IMR-90 (cell line): ENCODE measurements around the gene FOXK1. TPM values are rescaled to one million over a fixed set of nuclear protein-coding genes. Genes with fewer than 3 reads are reported as not detected.
A peak's percentile ranks its signal among the peaks of the same experiment; 100 is the strongest.

Experiments used
- ATAC-seq: fragments of 200-7000 bp; cut with Tn5 transposase; 2 replicates; pipeline ENCODE4 v1.9.1; 2020; ENCODE audit warnings: low read depth, mild to moderate bottlenecking, moderate library complexity
- BruUV-seq: library from RNA; stranded (reverse); fragments of 400-500 nt; replicated peaks from 2 replicates; lab custom pipeline; 2021; lab: Mats Ljungman, UMichigan
- CTCF ChIA-PET: fragments of 300-600 bp; formaldehyde crosslinking; extraction: SDS; loops from one replicate; lab custom pipeline; 2021; ENCODE audit warnings: antibody characterized with exemption; lab: Yijun Ruan, JAX
- POLR2A ChIA-PET: fragments of 300-600 bp; sonication (Branson Sonifier 250); formaldehyde crosslinking; loops from one replicate; lab custom pipeline; 2022; ENCODE audit warnings: antibody characterized with exemption; ENCODE audit not compliant: unreplicated experiment; lab: Charles Lee
- DNase-seq: peaks from one replicate; pipeline ENCODE4 v3.0.0; 2013
- H2AFZ ChIP-seq: replicated peaks from 2 replicates; pipeline ENCODE3; 2013; ENCODE audit warnings: low read length, mild to moderate bottlenecking; ENCODE audit not compliant: poor library complexity
- H2AK5ac ChIP-seq: 2 replicates; pipeline ENCODE4 v1.6.1; 2013; ENCODE audit warnings: low read depth, low read length, inconsistent platforms
- H2AK9ac ChIP-seq: replicated peaks from 2 replicates; pipeline ENCODE3; 2013; ENCODE audit warnings: mild to moderate bottlenecking, low read depth, low read length, moderate library complexity; ENCODE audit not compliant: poor library complexity
- H2BK120ac ChIP-seq: 2 replicates; pipeline ENCODE4 v1.6.1; 2013; ENCODE audit warnings: low read depth, low read length, inconsistent platforms
- H2BK15ac ChIP-seq: 3 replicates; pipeline ENCODE4 v1.6.1; 2013; ENCODE audit warnings: low read depth, low read length, inconsistent platforms
- H2BK20ac ChIP-seq: 2 replicates; pipeline ENCODE4 v1.6.1; 2013; ENCODE audit warnings: low read depth, mild to moderate bottlenecking, inconsistent platforms, low read length, moderate library complexity
- H2BK5ac ChIP-seq: 2 replicates; pipeline ENCODE4 v1.6.1; 2013; ENCODE audit warnings: mild to moderate bottlenecking, low read depth, low read length, inconsistent platforms; ENCODE audit not compliant: poor library complexity, severe bottlenecking
- H3K14ac ChIP-seq: replicated peaks from 2 replicates; pipeline ENCODE4 v1.6.1; 2013; ENCODE audit warnings: low read depth, low read length, inconsistent platforms
- H3K18ac ChIP-seq: 2 replicates; pipeline ENCODE4 v1.6.1; 2013; ENCODE audit warnings: low read depth, low read length, control low read depth
- H3K23ac ChIP-seq: 2 replicates; pipeline ENCODE4 v1.6.1; 2013; ENCODE audit warnings: low read depth, low read length, inconsistent platforms
- H3K27ac ChIP-seq: 2 replicates; pipeline ENCODE4 v1.5.1; 2013; ENCODE audit warnings: mild to moderate bottlenecking, control low read depth, low read length; ENCODE audit not compliant: insufficient read depth
- H3K27me3 ChIP-seq: 2 replicates; pipeline ENCODE4 v1.6.1; 2013; ENCODE audit warnings: low read length; ENCODE audit not compliant: control insufficient read depth, insufficient read depth
- H3K36me3 ChIP-seq: 2 replicates; pipeline ENCODE4 v1.6.1; 2013; ENCODE audit warnings: low read length, mixed read lengths; ENCODE audit not compliant: control insufficient read depth, insufficient read depth
- H3K4ac ChIP-seq: 2 replicates; pipeline ENCODE4 v1.6.1; 2013; ENCODE audit warnings: low read depth, low read length, inconsistent platforms
- H3K4me1 ChIP-seq: 2 replicates; pipeline ENCODE4 v1.6.1; 2013; ENCODE audit warnings: low read length, mixed read lengths; ENCODE audit not compliant: control insufficient read depth, insufficient read depth
- H3K4me2 ChIP-seq: 2 replicates; pipeline ENCODE4 v1.6.1; 2013; ENCODE audit warnings: low read depth, mild to moderate bottlenecking, control low read depth, low read length, moderate library complexity
- H3K4me3 ChIP-seq: 2 replicates; pipeline ENCODE4 v1.5.1; 2013; ENCODE audit warnings: low read depth, mild to moderate bottlenecking, control low read depth, low read length, moderate library complexity; ENCODE audit not compliant: insufficient read depth
- H3K56ac ChIP-seq: 2 replicates; pipeline ENCODE4 v1.6.1; 2013; ENCODE audit warnings: low read length, inconsistent platforms; ENCODE audit not compliant: insufficient read depth; ENCODE audit errors: extremely low read depth
- H3K79me1 ChIP-seq, 2 experiments: 2 replicates each; pipeline ENCODE4 v1.6.1; 2013; ENCODE audit warnings: low read length in 2 of 2, inconsistent platforms in 1 of 2, low read depth in 1 of 2
- H3K9ac ChIP-seq: 2 replicates; pipeline ENCODE4 v1.6.1; 2013; ENCODE audit warnings: low read depth, low read length, control low read depth
- H3K9me1 ChIP-seq: 2 replicates; pipeline ENCODE4 v1.6.1; 2013; ENCODE audit warnings: low read length, inconsistent platforms; ENCODE audit not compliant: insufficient read depth
- H3K9me3 ChIP-seq: 2 replicates; pipeline ENCODE4 v1.6.1; 2013; ENCODE audit warnings: low read length; ENCODE audit not compliant: control insufficient read depth, insufficient read depth
- H4K20me1 ChIP-seq: 2 replicates; pipeline ENCODE4 v1.6.1; 2013; ENCODE audit warnings: low read length, inconsistent platforms; ENCODE audit not compliant: insufficient read depth
- H4K5ac ChIP-seq: 2 replicates; pipeline ENCODE4 v1.6.1; 2013; ENCODE audit warnings: mild to moderate bottlenecking, low read depth, low read length, control low read depth
- H4K8ac ChIP-seq, 2 experiments: 2 replicates each; pipeline ENCODE4 v1.6.1; 2013; ENCODE audit warnings: low read depth in 2 of 2, low read length in 2 of 2, control low read depth in 1 of 2, inconsistent platforms in 1 of 2
- H4K91ac ChIP-seq: 2 replicates; pipeline ENCODE4 v1.6.1; 2013; ENCODE audit warnings: low read depth, low read length, inconsistent platforms; ENCODE audit not compliant: insufficient read depth
- CEBPB ChIP-seq: IDR thresholded peaks from 2 replicates; pipeline ENCODE4 v1.6.1; 2012; ENCODE audit warnings: low read depth, low read length, improper control_type of control experiment
- MAFK ChIP-seq: IDR thresholded peaks from 2 replicates; pipeline ENCODE4 v1.6.1; 2012; ENCODE audit warnings: low read depth, low read length, improper control_type of control experiment
- MXI1 ChIP-seq: IDR thresholded peaks from 2 replicates; pipeline ENCODE4 v1.6.1; 2012; ENCODE audit warnings: low read depth, mild to moderate bottlenecking, low read length, moderate library complexity, borderline replicate concordance
- SMC3 ChIP-seq: fragments of 150-350 bp; IDR thresholded peaks from 2 replicates; pipeline ENCODE4 v1.6.1; 2016; ENCODE audit warnings: low read depth, mild to moderate bottlenecking, antibody characterized with exemption, low read length, moderate library complexity
- WGBS, 2 experiments: methylation state at CpG; one replicate each; pipeline versions ENCODE4 v1.1.5 to v1.1.7; 2013; ENCODE audit warnings: missing lambda C conversion rate in 2 of 2; ENCODE audit not compliant: insufficient read length in 1 of 2; ENCODE audit errors: extremely low coverage in 2 of 2; 5-methylcytosine and 5-hydroxymethylcytosine counted together
- dilution Hi-C: fragments of 300-500 bp; cut with HindIII; formaldehyde crosslinking; loops from one replicate; pipeline ENCODE4 v1.14.3; 2018; ENCODE audit warnings: low sequenced_read_pairs; ENCODE audit not compliant: unreplicated experiment
- in situ Hi-C: fragments of 300-500 bp; cut with MboI; formaldehyde crosslinking; loops from 3 replicates; pipeline ENCODE4 v1.14.3; 2019; ENCODE audit warnings: low sequenced_read_pairs, inconsistent platforms, mixed read lengths
- intact Hi-C: fragments of 100-400 bp; cut with micrococcal nuclease; formaldehyde crosslinking; loops from 2 replicates; pipeline ENCODE4 v1.10.0; 2022
- polyA plus RNA-seq, 3 experiments: library from polyadenylated mRNA; depleted of rRNA; stranded (reverse); fragments of >200 nt; gene quantifications; 2 replicates each; pipeline ENCODE4 v1.2.3, GENCODE V29; 2012; ENCODE audit warnings: low replicate concordance in 1 of 3
- total RNA-seq: library from RNA; depleted of rRNA; stranded (reverse); fragments of >200 nt; gene quantifications from 2 replicates; pipeline ENCODE4 v1.2.3, GENCODE V29; 2012
- TF ChIP-seq, protein P1 (sequence below): fragments of 150-350 bp; IDR thresholded peaks from 2 replicates; pipeline ENCODE4 v1.6.1; 2017; ENCODE audit warnings: mild to moderate bottlenecking, antibody characterized with exemption, low read length, low read depth

The FOXK1 gene
- total and polyA plus RNA-seq, 2 of the 4 experiments (the other 2 are of a cell fraction): 4.3 to 8.8 TPM

DNA sequence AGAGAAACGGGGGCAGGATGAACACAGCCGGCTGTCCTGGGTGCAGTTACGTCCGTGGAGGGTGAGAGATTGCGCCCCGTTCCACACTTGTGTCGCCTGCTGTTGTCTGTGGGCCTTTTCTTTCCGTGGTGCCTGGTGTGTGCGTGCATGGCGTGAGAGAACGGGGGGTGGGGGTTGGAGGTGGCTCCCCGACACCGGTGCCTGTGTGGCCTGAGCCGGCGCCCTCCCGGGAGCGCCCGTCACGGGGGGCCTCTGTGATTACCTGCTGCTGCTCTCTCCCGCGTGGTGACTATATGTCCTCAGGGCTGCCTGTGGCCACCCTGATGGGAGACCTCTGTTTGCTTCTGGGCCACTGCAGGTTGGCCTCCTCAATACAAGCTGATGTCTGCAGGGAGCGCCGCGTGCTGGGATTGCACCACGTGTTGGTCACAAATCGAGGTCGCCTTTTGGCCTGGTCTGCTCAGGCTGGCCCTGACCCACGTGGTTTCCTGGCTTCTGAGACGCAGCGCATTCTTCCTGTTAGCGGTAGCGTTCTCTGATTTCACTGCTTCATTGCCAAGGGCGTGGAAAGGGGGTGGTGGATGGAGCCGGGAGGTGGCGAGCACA lies 82.4 kb downstream of the FOXK1 start:
- no peak overlapping the region for H3K56ac ChIP-seq
- no peak overlapping the region for H3K9ac ChIP-seq
- H3K4me2 ChIP-seq: no peak overlapping the region
- H2AK5ac ChIP-seq: no peak overlapping the region
- H3K9me1 ChIP-seq: no peaks in the 10 kb centered on the region
- no peak overlapping the region for H3K27ac ChIP-seq
- POLR2A ChIA-PET: no interaction called here
- no peaks in the 10 kb centered on the region for H3K9me3 ChIP-seq
- peak overlapping the region; percentile 10 for H2AFZ ChIP-seq
- H2BK15ac ChIP-seq: no peak overlapping the region
- H4K5ac ChIP-seq: no peak overlapping the region
- H2BK5ac ChIP-seq: no peak overlapping the region
- H2BK20ac ChIP-seq: no peak overlapping the region
- H2BK120ac ChIP-seq: no peak overlapping the region
- H3K4me1 ChIP-seq: no peaks in the 10 kb centered on the region
- intact Hi-C loops: no loop called here
- in situ Hi-C loops: loop anchor here (25.0 kb wide), 1 partner anchor 1902 kb away; no protein-coding TSS in a partner anchor
- no peak overlapping the region for H4K8ac ChIP-seq
- no peak overlapping the region for H3K4ac ChIP-seq
- CTCF ChIA-PET: no interaction called here
- no peak overlapping the region for H3K18ac ChIP-seq
- no peaks in the 10 kb centered on the region for H3K27me3 ChIP-seq
- TF ChIP-seq, protein P1, sequence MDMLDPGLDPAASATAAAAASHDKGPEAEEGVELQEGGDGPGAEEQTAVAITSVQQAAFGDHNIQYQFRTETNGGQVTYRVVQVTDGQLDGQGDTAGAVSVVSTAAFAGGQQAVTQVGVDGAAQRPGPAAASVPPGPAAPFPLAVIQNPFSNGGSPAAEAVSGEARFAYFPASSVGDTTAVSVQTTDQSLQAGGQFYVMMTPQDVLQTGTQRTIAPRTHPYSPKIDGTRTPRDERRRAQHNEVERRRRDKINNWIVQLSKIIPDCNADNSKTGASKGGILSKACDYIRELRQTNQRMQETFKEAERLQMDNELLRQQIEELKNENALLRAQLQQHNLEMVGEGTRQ: no peak
- TF ChIP-seq MXI1 (no peak), CEBPB (no peak), SMC3 (no peak), MAFK (no peak)
- 96% methylated on average over 15 of the region's 35 CpGs; no CpG with 5 or more reads in 1 of the 2 experiments for WGBS, 2 experiments
- H4K20me1 ChIP-seq: peaks cover 15% of the 10 kb centered on the region
- dilution Hi-C loops: no loop called here
- ATAC-seq (no peak), DNase-seq (no peak)
- H4K91ac ChIP-seq: no peak overlapping the region
- H3K4me3 ChIP-seq: no peak overlapping the region
- H3K23ac ChIP-seq: no peak overlapping the region
- BruUV-seq: no TSS peak
- H2AK9ac ChIP-seq: no peak overlapping the region
- peaks cover 10 to 41% of the 10 kb centered on the region in 2 experiments; a peak in 3 of 4 replicates for H3K79me1 ChIP-seq
- H3K36me3 ChIP-seq: peaks cover 76% of the 10 kb centered on the region
- no peak overlapping the region for H3K14ac ChIP-seq
